ENCODE results near the gene CCDC171. TPM values are rescaled to one million over a fixed set of nuclear protein-coding genes. Genes with fewer than 3 reads are reported as not detected.

The CCDC171 gene
- total and polyA plus RNA-seq, 2 of the 13 experiments (the other 11 are each of a cell fraction or from before 2014, with no cell fraction given): 0.95 to 2.5 TPM

- Histone ChIP-seq H4K20me1 (ENCODE audit: insufficient read depth, low read length) (no peaks in the 10 kb centered on the region), H3K4me2 (ENCODE audit: low read depth, low read length) (no peak overlapping the region), H3K4me3 (replicated peaks in 1 of 3; ENCODE audit: insufficient read depth in 1 of 3, low read depth in 2 of 3, low read length in 3 of 3) (no peak overlapping the region), H3K27ac (ENCODE audit: extremely low read length, insufficient read depth, low read length) (no peak overlapping the region), H2AFZ (ENCODE audit: low read length) (no peak overlapping the region), H3K79me2 (ENCODE audit: insufficient read depth, low read length) (no peaks in the 10 kb centered on the region), H3K36me3 (replicated peaks in 1 of 2; ENCODE audit: control insufficient read depth in 1 of 2, insufficient read depth in 2 of 2, low read length in 2 of 2) (no peaks in the 10 kb centered on the region), H3K9me3 (ENCODE audit: low read length) (no peaks in the 10 kb centered on the region), H3K4me1 (ENCODE audit: insufficient read depth, low read length) (no peaks in the 10 kb centered on the region), H3K9ac (ENCODE audit: insufficient read depth, low read depth, low read length) (no peak overlapping the region), H3K27me3 (ENCODE audit: control insufficient read depth in 1 of 2, insufficient read depth in 2 of 2, low read length in 2 of 2) (no peaks in the 10 kb centered on the region)
- no peak for DNase-seq (ENCODE audit: low spot score)
- intact Hi-C loops (cut with micrococcal nuclease; ENCODE audit: unreplicated experiment): no loop called here
- no peak for FAIRE-seq
- in situ Hi-C loops (cut with HindIII; ENCODE audit: extremely low pct_ligation_motif_present, low pct_unique_long_range_greater_than_20kb): no loop called here
- ATAC-seq: no peak
- WGBS (ENCODE audit: low lambda C conversion rate): 74% methylated on average over 5 of the region's 5 CpGs
- BruUV-seq (replicated peaks): no TSS peak
- POLR2A ChIA-PET: no interaction called here
- CTCF ChIA-PET (ENCODE audit: low intra/inter-chr PET ratio, low total read pairs): no interaction called here
- TF ChIP-seq SPEN (CRISPR knock-in tag; IDR thresholded peaks at IDR 0.05; ENCODE audit: low read depth) (no peak), RFXAP (CRISPR knock-in tag; IDR thresholded peaks at IDR 0.05; ENCODE audit: borderline replicate concordance) (no peak), ZSCAN30 (CRISPR knock-in tag; IDR thresholded peaks at IDR 0.05) (no peak), DNMT1 (CRISPR knock-in tag; IDR thresholded peaks at IDR 0.05) (no peak), RNF2 (conservative IDR thresholded peaks at IDR 0.05; ENCODE audit: low read depth) (no peak), JUNB (CRISPR knock-in tag; IDR thresholded peaks at IDR 0.05; ENCODE audit: borderline replicate concordance) (no peak), ZNF17 (CRISPR knock-in tag; IDR thresholded peaks at IDR 0.05) (no peak), GATAD2A (CRISPR knock-in tag; IDR thresholded peaks at IDR 0.05) (no peak), NFATC3 (CRISPR knock-in tag; IDR thresholded peaks at IDR 0.05) (no peak), ZNF337 (CRISPR knock-in tag; IDR thresholded peaks at IDR 0.05; ENCODE audit: borderline replicate concordance, low read depth) (no peak), ZNF670 (CRISPR knock-in tag; IDR thresholded peaks at IDR 0.05; ENCODE audit: borderline replicate concordance) (no peak)
These were observed 424.6 kb downstream of the CCDC171 start for GRCh38 chr9:15977438-15977837.

GRCh38 chr9:15982182-15982581 is 429.3 kb downstream of the CCDC171 start:
- H3K4me2 ChIP-seq (ENCODE audit: low read depth, low read length): no peak overlapping the region
- H3K4me1 ChIP-seq (ENCODE audit: insufficient read depth, low read length): no peaks in the 10 kb centered on the region
- BruUV-seq (replicated peaks): no TSS peak
- WGBS (ENCODE audit: low lambda C conversion rate): 10% methylated on average over 5 of the region's 5 CpGs
- H3K27me3 ChIP-seq (ENCODE audit: control insufficient read depth in 1 of 2, insufficient read depth in 2 of 2, low read length in 2 of 2): no peaks in the 10 kb centered on the region
- no peak overlapping the region for H2AFZ ChIP-seq (ENCODE audit: low read length)
- in situ Hi-C loops (cut with HindIII; ENCODE audit: extremely low pct_ligation_motif_present, low pct_unique_long_range_greater_than_20kb): no loop called here
- H3K36me3 ChIP-seq (replicated peaks in 1 of 2; ENCODE audit: control insufficient read depth in 1 of 2, insufficient read depth in 2 of 2, low read length in 2 of 2): no peaks in the 10 kb centered on the region
- no peaks in the 10 kb centered on the region for H3K9me3 ChIP-seq (ENCODE audit: low read length)
- ATAC-seq: no peak
- no peak overlapping the region for H3K27ac ChIP-seq (ENCODE audit: extremely low read length, insufficient read depth, low read length)
- H4K20me1 ChIP-seq (ENCODE audit: insufficient read depth, low read length): no peaks in the 10 kb centered on the region
- ChIA-PET POLR2A (no interaction called here), CTCF (ENCODE audit: low intra/inter-chr PET ratio, low total read pairs) (no interaction called here)
- H3K79me2 ChIP-seq (ENCODE audit: insufficient read depth, low read length): no peaks in the 10 kb centered on the region
- DNase-seq (ENCODE audit: low spot score): no peak
- intact Hi-C loops (cut with micrococcal nuclease; ENCODE audit: unreplicated experiment): no loop called here
- no peak overlapping the region for H3K9ac ChIP-seq (ENCODE audit: insufficient read depth, low read depth, low read length)
- FAIRE-seq: no peak
- H3K4me3 ChIP-seq (replicated peaks in 1 of 3; ENCODE audit: insufficient read depth in 1 of 3, low read depth in 2 of 3, low read length in 3 of 3): no peak overlapping the region
- no peak for TF ChIP-seq ZFP90 (CRISPR knock-in tag; IDR thresholded peaks at IDR 0.05; ENCODE audit: borderline replicate concordance)
- no peak for TF ChIP-seq KDM6A (CRISPR knock-in tag; IDR thresholded peaks at IDR 0.05; ENCODE audit: low read depth)
- TF ChIP-seq AGO2 (optimal IDR thresholded peaks at IDR 0.05; ENCODE audit: low read depth, low read length): no peak
- no peak for TF ChIP-seq MZF1 (CRISPR knock-in tag; IDR thresholded peaks at IDR 0.05; ENCODE audit: borderline replicate concordance)
- no peak for TF ChIP-seq ZNF639 (CRISPR knock-in tag; conservative IDR thresholded peaks at IDR 0.05)
- no peak for TF ChIP-seq SMARCE1 (IDR thresholded peaks at IDR 0.05; ENCODE audit: borderline replicate concordance)
- no peak for TF ChIP-seq ZNF256 (CRISPR knock-in tag; conservative IDR thresholded peaks at IDR 0.05)
- TF ChIP-seq DMAP1 (CRISPR knock-in tag; IDR thresholded peaks at IDR 0.05): no peak
- no peak for TF ChIP-seq ZGPAT (CRISPR knock-in tag; IDR thresholded peaks at IDR 0.05)
- no peak for TF ChIP-seq NFE2L2 (IDR thresholded peaks at IDR 0.05; ENCODE audit: low read length)

All from HepG2 (cell line).